GM18868 (cell line): ENCODE measurements around the gene KRT4.
"Not testable (repeated sequence)": the region's sequence is repeated elsewhere in the genome, so short reads cannot be mapped to it uniquely, and the experiment has no call there.

Source experiments
- ATAC-seq: cut with Tn5 transposase; IDR thresholded peaks from one replicate; pipeline ENCODE4 v1.9.1; 2021; ENCODE audit warnings: mild to moderate bottlenecking, moderate library complexity; ENCODE audit not compliant: unreplicated experiment

The KRT4 gene

DNA sequence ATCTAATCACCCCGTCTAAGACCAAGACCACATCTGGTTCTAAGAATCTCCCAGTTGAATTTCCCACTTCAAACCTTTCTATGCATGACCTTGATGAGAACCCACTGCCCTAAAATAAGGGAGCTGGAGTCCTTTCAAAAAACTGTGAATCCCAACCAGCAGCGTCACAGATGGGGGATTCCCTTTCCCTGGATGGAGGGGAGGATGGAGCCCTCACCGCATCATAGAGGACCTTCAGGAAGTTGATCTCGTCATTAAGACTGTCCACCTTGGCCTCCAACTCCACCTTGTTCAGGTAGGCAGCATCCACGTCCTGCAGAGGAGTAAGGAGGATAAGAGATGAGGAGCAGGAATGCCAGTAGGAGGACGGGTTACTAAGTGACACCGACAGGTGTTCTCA lies 4.8 kb downstream of the KRT4 start:
- ATAC-seq, result no peak

DNA sequence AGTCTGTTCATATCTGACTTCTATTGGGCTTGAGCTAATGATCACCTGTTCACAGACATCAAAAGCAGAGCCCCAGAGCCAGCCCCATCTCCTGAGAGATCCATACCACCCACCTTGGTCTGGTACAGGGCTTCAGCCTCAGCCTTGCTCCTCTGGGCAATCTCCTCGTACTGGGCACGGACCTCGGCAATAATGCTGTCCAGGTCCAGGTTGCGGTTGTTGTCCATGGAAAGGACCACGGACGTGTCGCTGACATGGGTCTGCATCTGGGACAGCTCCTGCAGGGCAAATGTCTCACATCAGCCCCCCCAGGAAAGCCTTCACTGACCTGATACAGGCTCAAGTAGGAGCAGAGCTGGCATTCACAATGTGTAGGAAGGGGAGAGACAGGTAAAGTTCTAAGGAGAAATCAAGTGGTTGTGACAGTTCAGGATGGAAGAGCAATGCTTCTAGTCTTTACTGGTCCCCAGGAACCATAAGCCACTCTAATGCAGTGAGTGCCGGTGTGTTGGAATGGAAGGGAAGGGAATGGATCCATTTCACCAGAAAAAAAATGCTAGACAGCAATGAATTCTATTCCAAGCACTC lies 5.2 kb downstream of the KRT4 start:
- ATAC-seq, result no peak

DNA sequence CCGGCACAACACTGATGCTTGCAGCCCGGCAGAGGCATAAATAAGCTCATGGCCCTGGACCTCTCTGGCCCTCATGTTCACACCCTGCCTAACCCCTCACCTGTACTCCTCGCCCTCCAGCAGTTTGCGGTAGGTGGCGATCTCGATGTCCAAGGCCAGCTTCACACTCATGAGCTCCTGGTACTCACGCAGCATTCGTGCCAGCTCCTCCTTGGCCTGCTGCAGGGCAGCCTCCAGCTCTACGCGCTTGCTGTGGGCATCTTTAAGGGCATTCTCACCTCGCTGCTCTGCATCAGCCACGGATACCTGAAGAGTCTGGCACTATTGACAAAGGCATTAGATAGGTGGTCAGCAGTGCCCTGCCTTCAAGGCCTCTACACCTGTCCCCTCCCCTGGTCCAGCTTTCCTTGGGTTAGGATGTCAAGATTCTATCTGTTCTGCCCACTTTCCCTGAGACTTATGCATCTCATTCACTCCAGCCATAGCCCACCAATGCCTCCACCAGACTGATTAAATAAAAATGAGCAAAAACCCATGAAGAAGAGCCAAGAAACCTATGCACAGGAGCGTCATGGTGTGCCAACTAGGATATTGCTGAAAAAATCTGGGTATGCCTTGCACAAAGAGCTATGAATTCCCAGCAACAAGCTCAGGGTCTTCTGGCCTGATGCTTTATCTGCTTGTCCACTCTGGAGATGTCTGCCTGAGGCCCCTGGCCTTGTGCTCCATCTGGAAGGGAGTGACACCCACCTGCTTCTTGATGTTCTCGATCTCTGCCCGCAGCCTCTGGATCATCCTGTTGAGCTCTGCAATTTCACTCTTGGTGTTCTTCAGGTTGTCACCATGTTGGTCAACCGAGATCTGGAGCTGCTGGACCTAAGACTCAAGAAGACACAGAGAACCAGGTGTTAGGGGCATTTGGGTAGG lies 6.1 kb downstream of the KRT4 start:
- ATAC-seq, result no peak

DNA sequence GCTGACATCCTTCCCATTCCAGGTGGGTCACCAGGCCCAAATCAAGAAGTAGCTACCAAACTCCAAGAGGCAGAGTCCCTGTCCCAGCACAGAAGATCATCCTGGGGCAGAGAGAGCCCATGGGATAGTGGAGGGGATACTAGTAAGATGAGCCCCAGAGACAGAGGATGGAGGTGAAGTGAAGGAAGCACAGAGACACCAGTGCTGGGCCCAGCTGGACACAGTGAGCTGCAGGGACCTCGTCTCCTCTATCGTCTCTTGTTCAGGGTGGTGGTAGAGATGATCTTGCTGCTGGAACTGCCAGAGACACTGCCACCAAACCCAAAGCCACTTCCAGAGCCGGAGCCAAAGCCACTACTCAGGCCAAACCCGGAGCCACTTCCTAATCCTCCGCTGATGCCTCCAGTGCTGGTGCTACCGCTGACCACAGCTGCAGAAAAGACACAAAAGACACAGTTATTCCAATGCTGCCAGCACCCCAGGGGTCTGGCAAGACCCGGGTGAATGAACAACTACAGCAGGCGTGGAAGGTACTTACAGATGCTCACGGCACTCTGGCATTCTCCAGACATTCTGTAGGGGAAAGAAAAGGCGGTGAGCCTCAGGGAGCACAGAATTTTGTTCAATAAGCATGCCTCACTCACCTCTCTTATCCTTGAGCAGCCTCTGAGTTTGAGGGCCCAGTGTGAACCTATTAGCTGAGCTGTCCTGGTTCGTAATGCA lies 6.9 kb downstream of the KRT4 start:
- no peak for ATAC-seq

DNA sequence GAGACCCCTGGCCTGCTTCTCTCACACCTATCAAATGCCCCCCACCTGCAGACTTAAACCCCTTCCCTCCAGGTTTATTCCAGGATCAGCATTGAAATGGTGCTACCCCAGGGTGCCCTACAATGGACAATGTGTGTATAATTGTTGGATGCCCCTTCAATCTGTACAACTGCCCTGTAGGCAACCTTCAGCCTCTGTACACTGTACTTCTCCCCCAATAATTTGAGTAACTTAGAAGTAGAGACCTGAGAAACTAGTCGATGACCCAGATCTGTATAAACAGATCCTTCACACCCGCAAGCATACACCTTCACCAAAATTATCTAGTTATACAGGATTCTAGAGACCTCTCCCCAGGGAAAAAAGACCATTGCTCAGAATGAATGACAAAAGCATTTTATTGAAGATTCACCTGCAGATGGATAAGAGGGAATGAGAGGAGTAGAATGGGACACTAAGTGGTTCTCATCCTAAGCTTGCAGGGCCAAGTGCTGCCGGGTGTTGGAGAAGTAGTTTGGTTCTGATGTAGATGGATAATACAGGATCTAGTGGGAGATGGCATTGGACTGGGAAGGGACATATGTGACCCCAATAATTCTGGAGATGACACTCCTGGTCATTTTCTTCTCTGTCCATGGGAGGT lies 7.6 kb downstream of the KRT4 start:
- no peak for ATAC-seq

DNA sequence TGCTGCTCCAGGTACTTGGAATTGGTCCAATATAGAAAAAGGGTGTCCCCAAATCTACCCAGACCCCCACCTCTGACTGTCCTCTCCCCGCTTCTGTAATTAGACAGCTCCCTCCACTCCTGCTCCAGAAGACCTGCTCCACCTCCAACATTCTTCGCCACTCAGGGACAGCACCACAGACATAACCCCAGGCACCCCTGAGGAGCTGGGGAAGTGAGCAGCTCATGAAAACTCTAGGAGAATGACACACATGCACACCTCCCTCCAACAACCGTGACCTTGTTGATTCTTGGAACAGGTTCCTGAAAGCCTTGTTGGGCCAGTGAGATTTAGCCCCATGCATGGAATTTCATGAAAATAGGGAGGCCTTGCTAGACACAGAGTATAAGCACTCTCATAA lies 8.2 kb downstream of the KRT4 start:
- ATAC-seq, result no peak

DNA sequence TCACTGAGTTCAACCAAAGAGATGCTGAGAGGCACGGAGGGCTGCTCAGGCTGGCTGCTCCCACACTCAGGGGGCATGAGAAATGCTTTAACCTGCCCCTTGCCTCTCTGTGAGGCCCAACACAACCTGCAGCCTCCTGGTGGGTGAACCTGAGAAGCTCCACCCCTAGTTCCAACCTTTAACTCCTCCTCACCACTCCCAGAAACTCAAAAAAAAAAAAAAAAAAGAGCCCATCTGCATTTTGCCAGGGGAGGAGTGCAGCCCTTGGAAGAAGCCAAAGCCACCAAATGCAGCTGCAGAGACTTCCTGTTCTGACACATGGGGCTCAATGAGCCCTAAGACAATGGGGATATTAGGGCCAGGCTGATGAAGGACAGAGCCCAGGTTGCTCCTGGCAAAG lies 8.9 kb downstream of the KRT4 start:
- ATAC-seq, result no peak

DNA sequence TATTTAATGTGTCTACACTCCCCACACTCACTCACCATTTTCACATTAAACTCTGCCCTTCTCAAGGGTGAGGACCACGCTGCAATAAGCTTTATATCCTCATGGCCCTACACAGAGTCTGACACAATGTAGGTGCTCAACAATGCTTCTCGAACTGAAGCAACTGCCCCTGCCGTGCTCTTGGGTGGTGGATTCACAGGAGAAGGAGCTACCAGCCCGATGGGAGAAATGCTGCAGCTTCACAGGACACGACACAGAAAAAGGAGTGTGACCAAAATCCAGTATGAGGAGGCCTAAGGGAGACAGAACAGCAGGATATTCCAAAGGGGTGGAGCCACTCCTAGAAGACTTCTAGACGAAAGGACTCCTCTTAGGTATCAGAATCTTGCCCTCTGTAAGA lies 11.5 kb downstream of the KRT4 start:
- ATAC-seq, result no peak

DNA sequence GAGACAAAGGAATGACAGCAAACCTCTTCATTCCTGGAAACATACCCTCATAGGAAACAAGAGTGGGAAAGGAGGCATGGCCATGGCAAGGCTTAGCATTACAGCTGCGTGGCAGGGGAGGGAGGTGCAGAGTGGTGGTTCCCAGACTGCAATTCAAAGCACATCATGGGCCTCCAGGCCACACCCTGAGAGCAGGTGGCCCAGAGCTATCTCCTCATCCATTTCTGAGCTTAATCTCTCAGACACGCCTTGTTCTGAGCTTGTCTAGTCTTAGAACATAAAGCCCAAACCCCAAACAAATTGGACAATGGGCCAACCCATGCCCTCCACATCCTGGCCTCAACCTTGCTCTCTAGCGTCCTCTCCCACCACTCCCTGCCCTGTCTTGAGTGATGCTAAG lies 12.1 kb downstream of the KRT4 start:
- no peak for ATAC-seq

DNA sequence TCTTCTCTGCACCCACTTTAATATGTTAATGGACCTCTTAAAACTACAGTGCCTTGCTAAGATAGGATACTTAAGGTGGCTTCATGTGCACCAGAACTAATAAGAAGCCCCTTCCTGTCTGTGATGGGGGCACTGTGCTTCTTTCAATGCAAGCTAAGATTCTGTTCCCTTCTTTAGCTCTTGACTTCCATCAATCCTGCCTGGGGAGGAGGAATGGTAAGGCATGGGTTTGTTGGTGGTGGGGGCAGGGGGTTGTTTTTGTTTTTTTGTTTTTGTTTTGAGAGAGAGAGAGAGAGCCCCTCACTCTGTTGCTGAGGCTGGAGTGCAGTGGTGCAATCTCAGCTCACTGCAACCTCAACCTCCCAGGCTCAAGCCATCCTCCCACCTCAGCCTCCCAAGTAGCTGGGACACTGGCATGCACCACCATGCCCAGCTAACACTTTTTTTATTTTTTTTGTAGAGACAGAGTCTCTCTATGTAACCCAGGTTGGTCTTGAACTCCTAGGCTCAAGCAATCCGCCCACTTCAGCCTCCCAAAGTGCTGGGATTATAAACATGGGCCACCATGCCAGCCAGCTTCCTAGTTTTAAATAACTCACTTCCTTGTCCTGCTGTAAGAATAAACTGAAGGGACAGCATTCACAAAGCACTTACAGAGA lies 13.5 kb downstream of the KRT4 start:
- ATAC-seq, result no peak

DNA sequence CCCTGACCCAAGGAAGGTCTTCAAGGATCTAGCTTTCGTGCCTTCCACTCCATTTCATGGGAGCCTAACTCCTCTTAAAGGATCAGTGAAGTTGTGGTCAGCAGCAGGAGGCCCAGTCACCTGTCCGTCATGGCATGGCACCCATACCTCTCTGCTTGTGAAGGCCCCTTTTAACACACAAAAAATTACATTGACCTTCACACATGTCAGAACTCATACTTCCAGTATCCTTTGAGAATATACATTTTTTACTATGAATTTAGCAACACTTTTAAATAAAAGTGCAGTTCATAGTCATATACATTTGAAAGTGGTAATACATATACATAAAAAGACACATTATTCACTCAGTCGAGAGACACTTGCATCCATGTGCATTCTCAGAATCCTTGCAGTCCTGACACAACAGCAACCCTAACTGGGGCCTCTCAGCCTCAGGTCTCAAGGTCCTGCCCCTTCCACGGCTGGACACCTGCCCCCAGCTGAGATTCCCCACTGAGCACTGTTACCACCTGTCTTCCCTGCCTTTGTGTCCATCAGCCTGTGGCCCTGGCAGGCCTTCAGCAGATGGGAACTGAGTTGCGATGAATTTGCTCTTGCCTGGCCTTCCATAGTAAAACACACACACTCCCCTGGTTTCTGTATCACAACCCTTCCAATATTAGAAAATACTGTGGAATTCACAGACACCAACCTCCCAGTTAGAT lies 14.3 kb downstream of the KRT4 start:
- no peak for ATAC-seq

DNA sequence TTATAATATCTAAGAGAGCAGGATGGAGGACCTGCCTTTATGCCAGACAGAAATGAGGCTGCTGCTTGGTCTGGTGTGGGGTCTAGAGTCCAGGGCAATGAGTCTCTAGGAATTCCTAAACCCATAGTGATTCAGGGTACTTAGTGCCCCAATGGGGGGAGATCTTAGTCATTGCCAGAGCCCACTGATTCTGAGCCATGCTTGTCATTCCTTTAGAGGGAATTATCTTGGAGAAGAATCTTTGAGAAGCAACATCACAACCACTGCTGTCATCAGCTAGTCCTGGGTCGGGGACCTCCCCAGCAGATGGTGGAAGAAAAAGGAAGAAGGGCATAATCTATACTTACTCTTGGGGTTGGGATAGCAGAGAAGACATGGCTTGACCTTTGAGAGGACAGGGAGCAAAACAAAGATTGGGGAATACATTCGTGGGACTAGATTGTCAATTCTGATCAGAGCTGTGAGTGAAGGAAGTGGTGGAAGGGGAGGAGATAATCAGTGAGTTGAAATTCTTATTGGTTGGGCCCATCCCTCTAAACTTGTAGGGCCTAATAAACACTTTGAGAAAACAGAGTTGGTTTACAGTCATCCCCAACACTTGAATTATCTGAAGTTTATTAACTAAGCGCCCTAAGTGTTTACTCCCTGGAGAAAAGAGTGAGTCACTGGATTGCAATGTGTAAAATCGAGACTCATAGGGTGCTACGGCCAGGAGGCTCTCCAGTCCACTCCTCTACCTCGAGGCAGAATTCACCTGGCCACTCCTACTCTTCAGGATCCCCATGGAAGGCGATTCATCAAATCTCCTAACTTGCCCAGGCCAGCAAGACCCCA lies 15.0 kb downstream of the KRT4 start:
- ATAC-seq, result no peak

DNA sequence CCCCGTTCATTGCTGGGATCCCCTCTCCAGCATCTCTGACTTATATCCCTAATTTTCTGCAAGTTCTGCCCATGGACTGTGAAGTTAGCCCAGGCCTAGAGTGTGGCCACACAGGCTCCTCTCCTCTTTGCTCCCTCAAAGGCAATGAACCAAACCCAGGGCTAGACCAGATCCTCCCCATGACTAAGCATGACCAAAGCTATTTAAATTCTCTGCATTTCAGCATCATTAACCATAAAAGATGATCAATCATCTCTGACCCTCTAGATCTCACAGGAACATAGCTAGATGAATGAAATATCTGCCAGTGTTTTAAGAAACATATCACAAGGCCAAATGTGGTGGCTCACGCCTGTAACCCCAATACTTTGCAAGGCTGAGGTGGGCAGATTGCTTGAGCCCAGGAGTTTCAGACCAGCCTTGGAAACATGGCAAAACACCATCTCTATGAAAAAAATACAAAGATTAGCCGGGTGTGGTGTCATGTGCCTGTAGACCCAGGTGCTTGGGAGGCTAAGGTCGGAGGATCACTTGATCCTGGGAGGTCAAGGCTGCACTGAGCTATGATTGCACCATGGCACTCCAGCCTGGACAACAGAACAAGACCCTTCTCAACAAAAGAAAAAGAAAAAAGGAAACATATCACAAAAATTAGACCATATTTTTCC lies 15.8 kb downstream of the KRT4 start:
- no peak for ATAC-seq

DNA sequence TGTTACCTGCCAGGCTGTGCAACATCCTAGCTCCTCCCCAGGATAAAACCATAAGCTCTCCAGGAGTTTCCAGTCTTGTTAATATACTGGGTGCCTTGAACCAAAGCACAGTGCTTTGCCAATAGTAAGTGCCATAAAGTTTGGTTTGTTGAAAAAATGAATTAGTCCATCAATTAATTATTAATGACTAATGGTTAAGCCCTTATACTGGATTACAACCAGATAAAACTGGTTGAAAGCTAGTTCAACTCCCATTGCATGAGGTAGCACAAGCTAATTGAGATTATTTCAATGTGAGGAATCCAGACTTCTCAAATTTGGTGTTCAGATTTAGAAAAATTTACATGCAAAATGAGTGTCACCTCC lies 16.4 kb downstream of the KRT4 start:
- ATAC-seq, result no peak

DNA sequence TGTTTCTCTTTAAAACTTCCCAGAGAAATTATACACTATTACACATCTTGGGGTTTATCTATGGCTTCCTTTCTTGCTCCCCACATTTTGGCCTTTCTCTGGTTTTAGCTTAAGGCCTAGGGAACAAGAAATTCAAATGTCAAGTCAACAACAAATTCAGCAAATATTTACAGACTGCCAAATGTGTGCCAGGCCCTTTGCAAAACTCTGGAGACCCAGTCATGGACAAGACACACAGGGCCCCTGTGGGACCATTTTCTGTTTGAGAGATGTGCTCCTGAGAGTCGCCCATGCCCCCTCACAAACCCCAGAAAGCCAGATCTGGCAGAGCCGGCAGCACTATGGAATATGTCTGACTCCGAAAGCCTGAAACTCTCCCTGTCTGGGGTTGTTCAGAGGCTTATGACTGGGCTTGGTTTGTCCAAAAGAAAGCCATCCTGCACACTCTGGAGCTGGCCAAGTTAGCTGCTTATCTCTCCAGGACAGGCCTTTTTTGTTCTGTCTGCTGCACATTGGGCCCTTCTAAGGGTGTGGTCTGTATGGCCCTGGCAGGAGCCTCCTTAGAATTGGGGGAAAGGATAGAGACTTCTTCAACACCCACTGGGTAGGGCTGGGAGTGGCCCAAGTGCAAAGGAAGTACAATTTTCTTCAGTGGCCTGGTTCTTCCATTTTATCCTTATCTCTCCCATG lies 16.9 kb downstream of the KRT4 start:
- ATAC-seq, result no peak

DNA sequence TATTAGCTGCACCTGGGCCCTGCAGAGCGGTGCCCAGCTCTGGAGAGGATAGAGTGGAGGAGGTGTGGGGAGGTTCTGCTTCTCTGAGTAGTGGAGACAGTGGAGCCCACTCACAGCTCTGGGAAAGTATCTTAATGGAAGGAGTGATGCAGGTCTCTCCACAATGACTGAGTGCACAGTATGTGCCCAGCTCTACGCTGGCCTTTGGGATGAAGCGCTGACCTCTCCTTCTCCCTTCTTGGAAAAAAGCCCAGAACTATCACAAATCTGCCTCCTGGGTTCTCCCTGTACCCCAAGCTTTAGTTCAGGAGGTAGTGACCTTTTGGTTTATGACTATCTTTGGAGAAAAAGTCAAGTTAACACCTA lies 17.5 kb downstream of the KRT4 start:
- ATAC-seq, result no peak

DNA sequence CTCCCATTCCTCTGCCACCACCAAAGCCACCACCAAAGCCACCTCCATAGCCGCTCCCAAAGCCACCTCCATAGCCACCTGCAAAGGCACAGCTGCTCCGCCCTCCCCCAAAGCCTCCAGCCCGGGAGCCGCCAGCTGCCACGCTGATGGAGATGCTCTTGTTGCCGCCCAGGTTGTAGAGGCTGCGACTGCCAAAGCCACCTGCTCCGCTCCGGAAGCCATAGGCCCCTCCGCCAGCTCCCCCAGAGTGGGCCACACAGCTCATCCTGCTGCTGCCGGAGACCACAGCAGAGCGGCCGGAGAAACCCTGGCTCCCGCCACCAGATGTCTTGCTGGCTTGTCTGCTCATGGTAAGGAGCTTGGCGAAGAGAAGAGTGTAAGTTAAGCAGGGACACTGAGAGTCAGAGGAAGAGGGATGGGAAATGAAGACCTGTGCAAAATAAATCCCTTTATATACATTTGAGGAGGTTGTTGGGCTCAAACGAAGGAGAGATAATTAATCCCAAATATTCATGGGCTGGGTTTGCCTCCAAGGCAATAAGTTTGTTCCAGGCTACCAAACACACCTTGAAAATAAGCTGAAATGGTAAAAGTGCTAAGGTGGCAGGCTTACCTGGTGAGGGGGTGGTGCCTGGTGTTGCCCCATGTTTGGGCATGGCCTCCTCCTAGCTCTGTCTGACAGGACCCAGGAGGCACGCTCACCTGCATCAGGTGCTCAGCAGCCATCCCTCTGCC lies 18.1 kb downstream of the KRT4 start, which contains the start of gene KRT3:
Gene KRT3 (minus strand): TSS at position 424 of the 735 bp plus-strand sequence. CDS start 75 bp downstream, at position 349.
- no peak for ATAC-seq

DNA sequence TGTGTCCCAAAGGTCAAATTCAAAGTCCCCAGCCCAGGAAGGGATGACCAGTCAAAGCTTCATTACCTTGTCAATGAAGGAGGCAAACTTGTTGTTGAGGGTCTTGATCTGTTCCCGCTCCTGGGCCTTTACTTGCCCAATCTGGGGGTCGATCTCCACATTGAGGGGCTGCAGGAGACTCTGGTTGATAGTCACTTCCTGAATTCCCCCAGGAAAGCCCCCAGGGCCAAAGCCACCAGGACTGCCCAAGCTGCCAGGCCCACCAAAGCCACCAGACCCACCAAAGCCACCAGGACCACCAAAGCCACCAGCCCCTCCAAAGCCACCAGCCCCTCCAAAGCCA lies 18.6 kb downstream of the KRT4 start:
- ATAC-seq, result not testable (repeated sequence)
